GM18861 (cell line): ENCODE data around the gene LEMD3.

Experiments used
- ATAC-seq: cut with Tn5 transposase; IDR thresholded peaks from one replicate; pipeline ENCODE4 v1.9.1; 2021; ENCODE audit not compliant: unreplicated experiment

The LEMD3 gene

GRCh38 chr12:65169320-65170208, at the start of gene LEMD3:
Gene LEMD3 (plus strand): TSS chr12:65169583. CDS start chr12:65169597, 14 bp downstream.
- peak; percentile 86 for ATAC-seq

- no peak for ATAC-seq
Measured at GRCh38 chr12:65121049-65121955, 48.1 kb upstream of the LEMD3 start, which contains the start of gene WIF1. Gene WIF1 (minus strand): TSS chr12:65121305. CDS start chr12:65121191, 114 bp downstream.

- no peak for ATAC-seq
Measured at GRCh38 chr12:65121956-65122469, 47.4 kb upstream of the LEMD3 start.

GRCh38 chr12:65122703-65123102, 46.7 kb upstream of the LEMD3 start:
- no peak for ATAC-seq

- no peak for ATAC-seq
Measured at GRCh38 chr12:65123435-65124063, 45.8 kb upstream of the LEMD3 start.

GRCh38 chr12:65125247-65125646, 44.1 kb upstream of the LEMD3 start:
- no peak for ATAC-seq

GRCh38 chr12:65125975-65126374, 43.4 kb upstream of the LEMD3 start:
- ATAC-seq: no peak

- ATAC-seq: no peak
Measured at GRCh38 chr12:65126482-65126881, 42.9 kb upstream of the LEMD3 start.

- no peak for ATAC-seq
Measured at GRCh38 chr12:65133879-65134278, 35.5 kb upstream of the LEMD3 start.

GRCh38 chr12:65139389-65139788, 30.0 kb upstream of the LEMD3 start:
- ATAC-seq: no peak

GRCh38 chr12:65140738-65141137, 28.6 kb upstream of the LEMD3 start:
- ATAC-seq: no peak

- ATAC-seq: no peak
Measured at GRCh38 chr12:65147312-65147905, 22.0 kb upstream of the LEMD3 start.

- no peak for ATAC-seq
Measured at GRCh38 chr12:65152012-65152411, 17.4 kb upstream of the LEMD3 start.

- ATAC-seq: no peak
Measured at GRCh38 chr12:65152596-65152995, 16.8 kb upstream of the LEMD3 start.

- no peak for ATAC-seq
Measured at GRCh38 chr12:65155784-65156183, 13.6 kb upstream of the LEMD3 start.

- peak; percentile 95 for ATAC-seq
Measured at GRCh38 chr12:65156366-65156841, 13.0 kb upstream of the LEMD3 start.

GRCh38 chr12:65157091-65157490, 12.3 kb upstream of the LEMD3 start:
- ATAC-seq: no peak

GRCh38 chr12:65162609-65163008, 6.8 kb upstream of the LEMD3 start:
- peak; percentile 84 for ATAC-seq

GRCh38 chr12:65164244-65164643, 5.1 kb upstream of the LEMD3 start:
- no peak for ATAC-seq

- no peak for ATAC-seq
Measured at GRCh38 chr12:65164774-65165173, 4.6 kb upstream of the LEMD3 start.
